Trophoblast cell (in vitro differentiated cells and primary cell): ENCODE results near the gene ENOSF1.

Experiments
- DNase-seq, 2 donors: peaks; one replicate each; pipeline ENCODE4 v3.0.0-alpha.2; 2016
- H2AFZ ChIP-seq: 2 replicates; pipeline ENCODE4 v1.6.1; 2013; ENCODE audit warnings: low read length, moderate library complexity, mild to moderate bottlenecking; ENCODE audit not compliant: insufficient read depth, poor library complexity
- H2AK5ac ChIP-seq: 2 replicates; pipeline ENCODE4 v1.6.1; 2013; ENCODE audit warnings: mild to moderate bottlenecking, low read length
- H2BK120ac ChIP-seq: 2 replicates; pipeline ENCODE4 v1.6.1; 2013; ENCODE audit warnings: low read length, mild to moderate bottlenecking, moderate library complexity; ENCODE audit not compliant: insufficient read depth, poor library complexity
- H2BK12ac ChIP-seq: 2 replicates; pipeline ENCODE4 v1.6.1; 2013; ENCODE audit warnings: mild to moderate bottlenecking, low read length, moderate library complexity
- H2BK5ac ChIP-seq: 2 replicates; pipeline ENCODE4 v1.6.1; 2013; ENCODE audit warnings: low read length, low read depth, moderate library complexity, mild to moderate bottlenecking; ENCODE audit not compliant: poor library complexity
- H3K14ac ChIP-seq: 2 replicates; pipeline ENCODE4 v1.6.1; 2013; ENCODE audit warnings: mild to moderate bottlenecking, low read length
- H3K18ac ChIP-seq: 2 replicates; pipeline ENCODE4 v1.6.1; 2013; ENCODE audit warnings: mild to moderate bottlenecking, low read length
- H3K23ac ChIP-seq: 2 replicates; pipeline ENCODE4 v1.6.1; 2013; ENCODE audit warnings: low read length
- H3K27ac ChIP-seq: 2 replicates; pipeline ENCODE4 v1.5.1; 2013; ENCODE audit warnings: low read depth, mild to moderate bottlenecking, inconsistent platforms, low read length, moderate library complexity
- H3K27me3 ChIP-seq: 2 replicates; pipeline ENCODE4 v1.6.1; 2013; ENCODE audit warnings: inconsistent platforms, mild to moderate bottlenecking, low read length, moderate library complexity; ENCODE audit not compliant: insufficient read depth
- H3K36me3 ChIP-seq, 2 experiments: 1 replicate in 1 of 2; 2 replicates in 1 of 2; pipeline ENCODE4 v1.6.1; 2013; ENCODE audit warnings: low read length in 2 of 2, mild to moderate bottlenecking in 2 of 2, moderate library complexity in 1 of 2; ENCODE audit not compliant: insufficient read depth in 2 of 2, control insufficient read depth in 1 of 2
- H3K4ac ChIP-seq: 2 replicates; pipeline ENCODE4 v1.6.1; 2013; ENCODE audit warnings: low read depth, mild to moderate bottlenecking, low read length, moderate library complexity
- H3K4me1 ChIP-seq, 2 experiments: 1 replicate in 1 of 2; 2 replicates in 1 of 2; pipeline ENCODE4 v1.6.1; 2013; ENCODE audit warnings: low read length in 2 of 2, mild to moderate bottlenecking in 2 of 2, moderate library complexity in 1 of 2; ENCODE audit not compliant: insufficient read depth in 2 of 2, control insufficient read depth in 1 of 2
- H3K4me2 ChIP-seq: 2 replicates; pipeline ENCODE4 v1.6.1; 2013; ENCODE audit warnings: inconsistent platforms, mild to moderate bottlenecking, low read length, moderate library complexity
- H3K4me3 ChIP-seq: 2 replicates; pipeline ENCODE4 v1.5.1; 2013; ENCODE audit warnings: mild to moderate bottlenecking, low read depth, low read length, inconsistent platforms
- H3K79me1 ChIP-seq: one replicate; pipeline ENCODE4 v1.6.1; 2013; ENCODE audit warnings: low read length
- H3K79me2 ChIP-seq: 2 replicates; pipeline ENCODE4 v1.6.1; 2013; ENCODE audit warnings: low read length, mild to moderate bottlenecking; ENCODE audit not compliant: control insufficient read depth, insufficient read depth, poor library complexity
- H3K9ac ChIP-seq: 2 replicates; pipeline ENCODE4 v1.6.1; 2013; ENCODE audit warnings: mild to moderate bottlenecking, low read length
- H3K9me3 ChIP-seq: 2 replicates; pipeline ENCODE4 v1.6.1; 2013; ENCODE audit warnings: low read depth, mild to moderate bottlenecking, control low read depth, inconsistent platforms, low read length; ENCODE audit not compliant: insufficient read depth
- H4K12ac ChIP-seq: 2 replicates; pipeline ENCODE4 v1.6.1; 2013; ENCODE audit warnings: low read depth, mild to moderate bottlenecking, low read length, moderate library complexity
- H4K8ac ChIP-seq: 2 replicates; pipeline ENCODE4 v1.6.1; 2013; ENCODE audit warnings: low read depth, mild to moderate bottlenecking, low read length, moderate library complexity
- H4K91ac ChIP-seq: one replicate; pipeline ENCODE4 v1.6.1; 2013; ENCODE audit warnings: low read depth, mild to moderate bottlenecking, low read length, moderate library complexity
- WGBS: extraction: QIAGEN DNeasy Blood & Tissue Kit; methylation state at CpG from one replicate; pipeline ENCODE4 v1.1.7; 2013; ENCODE audit warnings: missing lambda C conversion rate; ENCODE audit not compliant: insufficient read length, insufficient coverage; ENCODE audit errors: extremely low coverage; 5-methylcytosine and 5-hydroxymethylcytosine counted together

ENOSF1 gene

DNA sequence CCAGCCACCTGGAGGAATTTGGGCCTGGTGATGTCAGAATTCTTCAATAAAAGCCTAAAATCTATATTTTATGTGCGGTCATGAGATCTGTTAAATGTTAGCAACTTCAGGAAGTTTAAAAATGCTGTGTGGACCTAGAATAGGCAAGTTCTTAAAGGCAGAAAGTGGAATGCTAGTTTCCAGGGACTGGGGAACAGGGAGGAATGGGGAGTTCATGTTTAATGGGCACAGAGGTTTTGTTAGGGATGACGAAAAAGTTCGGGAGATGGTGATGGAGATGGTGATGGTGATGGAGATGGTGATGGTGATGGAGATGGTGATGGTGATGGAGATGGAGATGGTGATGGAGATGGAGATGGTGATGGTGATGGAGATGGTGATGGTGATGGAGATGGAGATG lies 45.8 kb downstream of the ENOSF1 start:
- no peak overlapping the region for H3K4me2 ChIP-seq
- no peak overlapping the region for H2BK5ac ChIP-seq
- H3K18ac ChIP-seq = no peak overlapping the region
- peaks cover 31 to 44% of the 10 kb centered on the region in 2 experiments for H3K36me3 ChIP-seq
- no peak overlapping the region for H2AFZ ChIP-seq
- no peak overlapping the region for H3K4ac ChIP-seq
- no peak overlapping the region for H3K4me3 ChIP-seq
- no peak overlapping the region for H2BK120ac ChIP-seq
- H3K9ac ChIP-seq = no peak overlapping the region
- no peak for DNase-seq
- peaks cover 1% of the 10 kb centered on the region for H3K9me3 ChIP-seq
- no peak overlapping the region for H4K8ac ChIP-seq
- H4K91ac ChIP-seq = no peak overlapping the region
- no peak overlapping the region for H2AK5ac ChIP-seq
- no peaks in the 10 kb centered on the region for H3K4me1 ChIP-seq
- no peaks in the 10 kb centered on the region for H3K79me1 ChIP-seq
- no peak overlapping the region for H4K12ac ChIP-seq
- H2BK12ac ChIP-seq = no peak overlapping the region
- H3K27ac ChIP-seq = no peak overlapping the region
- 100% methylated on average over 2 of the region's 3 CpGs for WGBS
- H3K14ac ChIP-seq = no peak overlapping the region
- H3K79me2 ChIP-seq = no peaks in the 10 kb centered on the region
- no peaks in the 10 kb centered on the region for H3K27me3 ChIP-seq
- H3K23ac ChIP-seq = no peak overlapping the region

DNA sequence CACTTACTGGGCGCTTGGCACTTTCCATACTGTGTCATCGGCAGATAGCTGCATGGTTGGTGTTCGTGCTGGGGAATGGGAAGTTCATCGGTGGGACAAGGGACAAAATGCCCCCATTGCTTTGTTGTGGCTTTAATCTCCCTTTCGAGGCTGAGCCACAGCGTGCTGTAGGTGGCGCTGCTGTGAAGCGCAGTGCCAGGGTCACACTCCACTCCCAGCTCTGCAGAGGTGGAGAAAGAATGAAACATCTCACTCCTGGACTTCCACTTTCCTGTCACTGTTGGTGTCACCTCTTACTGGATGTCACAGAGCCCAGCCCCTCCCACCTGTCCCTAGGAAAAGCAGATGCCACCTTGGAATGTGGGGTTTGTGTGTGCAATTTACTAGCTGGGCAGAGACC lies 46.3 kb downstream of the ENOSF1 start:
- Histone ChIP-seq H4K91ac (no peak overlapping the region), H2AFZ (no peak overlapping the region), H3K79me2 (no peaks in the 10 kb centered on the region), H4K8ac (no peak overlapping the region), H2AK5ac (no peak overlapping the region), H4K12ac (no peak overlapping the region), H3K9me3 (peaks cover 1% of the 10 kb centered on the region), H3K14ac (no peak overlapping the region), H3K4ac (peak overlapping the region; percentile 10), H3K4me2 (no peak overlapping the region), H3K27me3 (no peaks in the 10 kb centered on the region), H3K79me1 (no peaks in the 10 kb centered on the region), H3K4me1 (no peaks in the 10 kb centered on the region), H2BK12ac (no peak overlapping the region), H3K18ac (no peak overlapping the region), H2BK5ac (no peak overlapping the region), H3K23ac (no peak overlapping the region), H3K4me3 (no peak overlapping the region), H3K9ac (no peak overlapping the region), H3K27ac (no peak overlapping the region), H2BK120ac (no peak overlapping the region), H3K36me3 (peaks cover 28 to 40% of the 10 kb centered on the region in 2 experiments)
- no CpG with 5 or more reads among the region's 8 CpGs for WGBS
- DNase-seq = no peak

- Histone ChIP-seq H3K27me3 (no peaks in the 10 kb centered on the region), H3K23ac (no peak overlapping the region), H3K9ac (no peak overlapping the region), H4K91ac (no peak overlapping the region), H2AFZ (no peak overlapping the region), H2BK12ac (no peak overlapping the region), H3K79me1 (peaks cover 14% of the 10 kb centered on the region), H3K4me1 (peaks cover 4 to 5% of the 10 kb centered on the region in 2 experiments), H3K4ac (no peak overlapping the region), H4K8ac (no peak overlapping the region), H3K4me2 (no peak overlapping the region), H2AK5ac (no peak overlapping the region), H3K4me3 (no peak overlapping the region), H3K27ac (no peak overlapping the region), H2BK5ac (no peak overlapping the region), H4K12ac (no peak overlapping the region), H3K14ac (no peak overlapping the region), H3K79me2 (peaks cover 13% of the 10 kb centered on the region), H2BK120ac (no peak overlapping the region), H3K18ac (no peak overlapping the region), H3K36me3 (peaks cover 21 to 25% of the 10 kb centered on the region in 2 experiments), H3K9me3 (no peaks in the 10 kb centered on the region)
- DNase-seq = no peak
- no CpG with 5 or more reads among the region's 4 CpGs for WGBS
Measured at GRCh38 chr18:662197-662596, 50.2 kb downstream of the ENOSF1 start.

DNA sequence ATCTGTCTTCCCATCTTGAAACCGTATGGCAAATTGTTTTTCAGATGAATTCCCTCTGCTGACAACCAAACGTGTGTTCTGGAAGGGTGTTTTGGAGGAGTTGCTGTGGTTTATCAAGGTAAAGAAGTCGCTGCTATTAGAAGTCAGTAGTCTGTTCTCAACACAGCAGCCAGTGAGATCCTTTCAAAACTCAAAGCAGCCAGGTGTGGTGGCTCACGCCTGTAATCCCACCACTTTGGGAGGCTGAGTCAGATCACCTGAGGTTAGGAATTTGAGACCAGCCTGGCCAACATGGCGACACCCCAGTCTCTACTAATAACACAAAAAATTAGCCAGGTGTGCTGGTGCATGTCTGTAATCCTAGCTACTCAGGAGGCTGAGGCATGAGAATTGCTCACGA lies 52.8 kb downstream of the ENOSF1 start:
- no peak overlapping the region for H2BK5ac ChIP-seq
- no peak overlapping the region for H2AFZ ChIP-seq
- H2AK5ac ChIP-seq = no peak overlapping the region
- no peak overlapping the region for H2BK12ac ChIP-seq
- H4K8ac ChIP-seq = no peak overlapping the region
- H4K91ac ChIP-seq = no peak overlapping the region
- DNase-seq = no peak
- no peak overlapping the region for H3K27ac ChIP-seq
- no peak overlapping the region for H3K4me2 ChIP-seq
- WGBS = no CpG with 5 or more reads among the region's 6 CpGs
- H3K79me2 ChIP-seq = peaks cover 15% of the 10 kb centered on the region
- peaks cover 16% of the 10 kb centered on the region for H3K79me1 ChIP-seq
- no peaks in the 10 kb centered on the region for H3K9me3 ChIP-seq
- H3K14ac ChIP-seq = no peak overlapping the region
- peaks cover 16 to 17% of the 10 kb centered on the region in 2 experiments for H3K36me3 ChIP-seq
- H3K4ac ChIP-seq = no peak overlapping the region
- H3K23ac ChIP-seq = no peak overlapping the region
- no peak overlapping the region for H4K12ac ChIP-seq
- H2BK120ac ChIP-seq = no peak overlapping the region
- H3K18ac ChIP-seq = no peak overlapping the region
- no peak overlapping the region for H3K4me3 ChIP-seq
- no peaks in the 10 kb centered on the region for H3K27me3 ChIP-seq
- H3K4me1 ChIP-seq = peaks cover 4 to 5% of the 10 kb centered on the region in 2 experiments
- no peak overlapping the region for H3K9ac ChIP-seq
